B cell (primary cell): Measurements from ENCODE around the gene GRM4. TPM values are rescaled to one million over a fixed set of nuclear protein-coding genes. Genes with fewer than 3 reads are reported as not detected.

Experiments used
- ATAC-seq: fragments of 200-7000 bp; cut with Tn5 transposase; one replicate; pipeline ENCODE4 v1.10.0; 2021; ENCODE audit warnings: low read depth, mild to moderate bottlenecking, moderate number of reproducible peaks, moderate library complexity
- CTCF ChIA-PET: fragments of 350-600 bp; sonication (Branson Sonifier 250); formaldehyde crosslinking; loops from one replicate; lab custom pipeline; 2021; ENCODE audit warnings: antibody characterized with exemption, inconsistent platforms; lab: Charles Lee
- POLR2A ChIA-PET: fragments of 350-600 bp; sonication (Branson Sonifier 250); formaldehyde crosslinking; loops from one replicate; lab custom pipeline; 2021; ENCODE audit warnings: antibody characterized with exemption; lab: Charles Lee
- DNase-seq: peaks from one replicate; pipeline ENCODE4 v3.0.0; 2013
- H2AFZ ChIP-seq: 2 replicates; pipeline ENCODE4 v1.6.1; 2012; ENCODE audit warnings: mild to moderate bottlenecking, low read depth, low read length; ENCODE audit not compliant: insufficient read depth, poor library complexity, severe bottlenecking
- H3K27ac ChIP-seq, 2 donors: 1 replicate in 1 of 2; 2 replicates in 1 of 2; pipeline ENCODE4 v1.5.1; 2012 to 2013; ENCODE audit warnings: low read length in 2 of 2, mild to moderate bottlenecking in 2 of 2, moderate library complexity in 1 of 2
- H3K27me3 ChIP-seq, 4 experiments: fragments of 200-600 bp in 1 of 4; sonication (generic) in 1 of 4; replicated peaks in 1 of 4; 1 replicate in 2 of 4; 2 replicates in 2 of 4; pipeline versions ENCODE4 v1.6.1 to v1.7.0; 2013 to 2016; ENCODE audit warnings: low read length in 3 of 4, mild to moderate bottlenecking in 2 of 4, mixed read lengths in 1 of 4, moderate library complexity in 1 of 4; ENCODE audit not compliant: insufficient read depth in 4 of 4, control insufficient read depth in 3 of 4; ENCODE audit errors: control extremely low read depth in 1 of 4
- H3K36me3 ChIP-seq, 2 experiments: replicated peaks in 1 of 2; 1 replicate in 1 of 2; 2 replicates in 1 of 2; pipeline versions ENCODE4 v1.6.1 to v1.7.1; 2013; ENCODE audit warnings: low read length in 1 of 2; ENCODE audit not compliant: insufficient read depth in 2 of 2, control insufficient read depth in 1 of 2; ENCODE audit errors: control extremely low read depth in 1 of 2, extremely low read depth in 1 of 2
- H3K4me1 ChIP-seq, 2 donors: fragments of 200-600 bp in 1 of 2; sonication (generic) in 1 of 2; 1 replicate in 1 of 2; 2 replicates in 1 of 2; pipeline versions ENCODE4 v1.5.1 to v1.6.1; 2013 to 2017; ENCODE audit warnings: low read length in 2 of 2; ENCODE audit not compliant: control insufficient read depth in 2 of 2, insufficient read depth in 2 of 2
- H3K4me2 ChIP-seq: replicated peaks from 2 replicates; pipeline ENCODE3; 2012; ENCODE audit warnings: mild to moderate bottlenecking, low read depth, low read length; ENCODE audit not compliant: poor library complexity, severe bottlenecking
- H3K4me3 ChIP-seq, 5 experiments: fragments of 200-600 bp in 1 of 5; sonication (generic) in 1 of 5; 1 replicate in 3 of 5; 2 replicates in 2 of 5; pipeline versions ENCODE4 v1.5.1 to v1.7.0; 2011 to 2016; ENCODE audit warnings: low read length in 4 of 5, mild to moderate bottlenecking in 4 of 5, low read depth in 2 of 5, control low read depth in 1 of 5, moderate library complexity in 1 of 5; ENCODE audit not compliant: insufficient read depth in 1 of 5; ENCODE audit errors: control extremely low read depth in 1 of 5, extremely low read depth in 1 of 5
- H3K79me2 ChIP-seq: fragments of 200-600 bp; sonication (generic); one replicate; pipeline ENCODE4 v1.6.0; 2016; ENCODE audit warnings: low read length; ENCODE audit not compliant: control insufficient read depth, insufficient read depth
- H3K9ac ChIP-seq: fragments of 200-600 bp; sonication (generic); 2 replicates; pipeline ENCODE4 v1.6.1; 2017; ENCODE audit warnings: mild to moderate bottlenecking, low read length, moderate library complexity
- H3K9me3 ChIP-seq, 3 donors: one replicate each; pipeline versions ENCODE4 v1.6.1 to v1.7.1; 2013; ENCODE audit warnings: low read length in 2 of 3; ENCODE audit not compliant: control insufficient read depth in 2 of 3, insufficient read depth in 1 of 3; ENCODE audit errors: control extremely low read depth in 1 of 3
- H4K20me1 ChIP-seq: 2 replicates; pipeline ENCODE4 v1.6.0; 2012; ENCODE audit warnings: mild to moderate bottlenecking, low read length; ENCODE audit not compliant: insufficient read depth, control insufficient read depth, poor library complexity, severe bottlenecking
- H3K27ac Mint-ChIP-seq: one replicate; pipeline ENCODE4 v1.8.0; 2021; ENCODE audit warnings: mixed read lengths
- H3K27me3 Mint-ChIP-seq: one replicate; pipeline ENCODE4 v1.8.0; 2021; ENCODE audit warnings: mixed read lengths
- H3K4me1 Mint-ChIP-seq: one replicate; pipeline ENCODE4 v1.8.0; 2021; ENCODE audit warnings: mixed read lengths
- H3K4me3 Mint-ChIP-seq: one replicate; pipeline ENCODE4 v1.8.0; 2021; ENCODE audit warnings: mixed read lengths
- H3K9me3 Mint-ChIP-seq: one replicate; pipeline ENCODE4 v1.8.0; 2022; ENCODE audit warnings: mixed read lengths; ENCODE audit not compliant: insufficient read depth
- EZH2 ChIP-seq: IDR thresholded peaks from 2 replicates; pipeline ENCODE4 v1.6.1; 2012; ENCODE audit warnings: borderline replicate concordance, low read depth, mild to moderate bottlenecking, moderate library complexity, low read length; ENCODE audit not compliant: insufficient read depth, poor library complexity, severe bottlenecking
- WGBS: methylation state at CpG from one replicate; pipeline ENCODE4 v1.1.5; 2013; ENCODE audit warnings: missing lambda C conversion rate; ENCODE audit not compliant: insufficient coverage; 5-methylcytosine and 5-hydroxymethylcytosine counted together
- intact Hi-C: fragments of 100-400 bp; cut with micrococcal nuclease; formaldehyde crosslinking; loops from one replicate; pipeline ENCODE4 v1.10.0; 2022
- polyA plus RNA-seq: library from polyadenylated mRNA; depleted of rRNA; stranded (reverse); fragments of >200 nt; gene quantifications from 2 replicates; pipeline ENCODE4 v1.2.3, GENCODE V29; 2012
- total RNA-seq, 2 donors: library from RNA; stranded (reverse); fragments of 120-200 nt in 1 of 2; gene quantifications; 1 replicate in 1 of 2; 2 replicates in 1 of 2; pipeline versions ENCODE4 v1.2.3 to v1.2.4, GENCODE V29; 2013 to 2022
- TF ChIP-seq, protein P1 (sequence below): fragments of 200-600 bp; IDR thresholded peaks from one replicate; pipeline ENCODE4 v1.8.0; 2022; ENCODE audit warnings: antibody characterized with exemption, mild to moderate bottlenecking

Gene GRM4
- total and polyA plus RNA-seq, 2 donors (not counting 1 experiment from before 2014, with no cell fraction given): 0.04 TPM; not detected in 1

DNA sequence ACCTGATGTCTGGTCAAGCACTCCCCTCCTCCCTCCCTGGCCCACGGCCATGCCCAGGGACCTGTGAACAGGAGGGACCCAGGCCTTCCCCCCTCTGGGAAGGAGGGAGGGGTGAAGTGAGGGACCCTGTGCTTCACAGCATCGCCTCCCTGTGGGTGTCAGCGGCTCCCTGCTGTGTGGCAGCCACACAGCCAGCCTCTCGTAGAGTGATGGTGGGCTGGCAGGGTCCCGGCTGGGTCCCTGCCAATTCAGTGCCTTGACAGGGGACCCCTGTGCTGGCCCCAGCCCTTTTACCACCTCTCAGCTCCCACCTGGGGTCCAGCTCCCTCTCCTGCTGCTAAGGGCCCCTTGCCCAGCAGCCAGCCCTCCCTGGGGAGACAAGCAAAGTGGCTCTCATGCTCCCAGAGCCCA is 31.3 kb upstream of the GRM4 start:
- POLR2A ChIA-PET: no interaction called here
- H3K27me3 ChIP-seq: no peaks in the 10 kb centered on the region
- no peaks in the 10 kb centered on the region for H3K79me2 ChIP-seq
- no peak for ATAC-seq
- no peak overlapping the region for H3K9ac ChIP-seq
- CTCF ChIA-PET: interaction anchor here (1.1 kb wide), 1 partner anchor 14 kb away, joined by 3 read pairs; no protein-coding TSS in a partner anchor
- peaks cover 8% of the 10 kb centered on the region for H3K4me1 Mint-ChIP-seq
- H3K36me3 ChIP-seq: no peaks in the 10 kb centered on the region
- H3K9me3 Mint-ChIP-seq: no peaks in the 10 kb centered on the region
- H3K27me3 Mint-ChIP-seq: no peaks in the 10 kb centered on the region
- H3K27ac Mint-ChIP-seq: no peak overlapping the region
- no peaks in the 10 kb centered on the region for H3K9me3 ChIP-seq
- H3K27ac ChIP-seq: no peak overlapping the region
- H2AFZ ChIP-seq: no peak overlapping the region
- peaks cover 6 to 7% of the 10 kb centered on the region in 2 donors for H3K4me1 ChIP-seq
- WGBS: 94% methylated on average over 4 of the region's 5 CpGs
- H4K20me1 ChIP-seq: no peaks in the 10 kb centered on the region
- no peak overlapping the region for H3K4me3 Mint-ChIP-seq
- no peak overlapping the region for H3K4me2 ChIP-seq
- intact Hi-C loops: no loop called here
- no peak for DNase-seq
- no peak overlapping the region for H3K4me3 ChIP-seq
- TF ChIP-seq, protein P1, sequence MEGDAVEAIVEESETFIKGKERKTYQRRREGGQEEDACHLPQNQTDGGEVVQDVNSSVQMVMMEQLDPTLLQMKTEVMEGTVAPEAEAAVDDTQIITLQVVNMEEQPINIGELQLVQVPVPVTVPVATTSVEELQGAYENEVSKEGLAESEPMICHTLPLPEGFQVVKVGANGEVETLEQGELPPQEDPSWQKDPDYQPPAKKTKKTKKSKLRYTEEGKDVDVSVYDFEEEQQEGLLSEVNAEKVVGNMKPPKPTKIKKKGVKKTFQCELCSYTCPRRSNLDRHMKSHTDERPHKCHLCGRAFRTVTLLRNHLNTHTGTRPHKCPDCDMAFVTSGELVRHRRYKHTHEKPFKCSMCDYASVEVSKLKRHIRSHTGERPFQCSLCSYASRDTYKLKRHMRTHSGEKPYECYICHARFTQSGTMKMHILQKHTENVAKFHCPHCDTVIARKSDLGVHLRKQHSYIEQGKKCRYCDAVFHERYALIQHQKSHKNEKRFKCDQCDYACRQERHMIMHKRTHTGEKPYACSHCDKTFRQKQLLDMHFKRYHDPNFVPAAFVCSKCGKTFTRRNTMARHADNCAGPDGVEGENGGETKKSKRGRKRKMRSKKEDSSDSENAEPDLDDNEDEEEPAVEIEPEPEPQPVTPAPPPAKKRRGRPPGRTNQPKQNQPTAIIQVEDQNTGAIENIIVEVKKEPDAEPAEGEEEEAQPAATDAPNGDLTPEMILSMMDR: no peak
- no peak for TF ChIP-seq EZH2

DNA sequence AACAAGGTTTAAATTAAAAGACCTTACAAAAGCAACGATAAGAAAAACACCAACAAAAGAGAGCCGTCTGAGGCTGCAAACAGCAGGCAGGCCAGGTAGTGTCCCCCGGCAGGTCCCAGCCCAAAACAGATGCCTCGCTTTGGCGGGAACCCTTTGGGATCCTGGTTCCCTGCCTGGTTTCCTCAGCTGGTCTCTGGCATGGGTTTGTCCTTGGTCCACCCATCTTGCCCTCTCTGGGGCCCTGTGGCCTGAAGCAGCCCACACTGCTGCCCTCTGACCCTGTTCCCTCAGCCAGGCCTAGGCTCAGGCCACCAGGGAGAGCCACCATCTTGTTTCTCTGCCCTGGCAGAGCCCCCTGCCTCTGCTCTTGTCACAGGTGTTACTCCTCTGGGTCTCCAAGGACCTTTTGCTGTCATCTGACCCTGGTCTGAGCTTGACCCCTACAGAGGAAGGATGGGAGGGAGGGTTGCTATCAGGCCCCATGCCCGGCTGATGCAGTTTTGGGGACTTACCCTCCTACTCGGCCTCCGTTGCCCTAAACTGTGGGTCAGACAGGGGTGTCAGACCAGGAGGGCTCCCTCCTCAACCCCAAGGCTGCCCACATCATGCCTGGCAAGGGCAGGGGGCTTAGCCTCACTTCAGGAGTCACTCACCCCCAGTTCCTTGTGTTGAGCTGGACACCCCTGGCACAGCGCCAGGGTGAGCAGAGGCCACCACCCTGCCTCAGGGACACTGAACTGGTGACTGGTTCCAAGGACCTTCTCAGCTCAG is 30.6 kb upstream of the GRM4 start:
- Mint-ChIP-seq H3K27me3 (no peaks in the 10 kb centered on the region), H3K4me1 (peaks cover 3% of the 10 kb centered on the region), H3K9me3 (no peaks in the 10 kb centered on the region), H3K4me3 (no peak overlapping the region), H3K27ac (no peak overlapping the region)
- TF ChIP-seq EZH2: no peak
- Histone ChIP-seq H3K27me3 (no peaks in the 10 kb centered on the region), H3K79me2 (no peaks in the 10 kb centered on the region), H4K20me1 (no peaks in the 10 kb centered on the region), H3K4me2 (no peak overlapping the region), H2AFZ (no peak overlapping the region), H3K4me3 (no peak overlapping the region), H3K4me1 (peaks cover 0 to under 1% of the 10 kb centered on the region in 2 donors), H3K27ac (no peak overlapping the region), H3K9ac (no peak overlapping the region), H3K9me3 (no peaks in the 10 kb centered on the region), H3K36me3 (no peaks in the 10 kb centered on the region)
- intact Hi-C loops: no loop called here
- ATAC-seq (no peak), DNase-seq (no peak)
- POLR2A ChIA-PET: no interaction called here
- CTCF ChIA-PET: interaction anchor here (1.1 kb wide), 1 partner anchor 13 kb away, joined by 3 read pairs; no protein-coding TSS in a partner anchor
- 96% methylated on average over 9 of the region's 9 CpGs for WGBS
